ENCODE data around the gene RAD51B.

Gene RAD51B

DNA sequence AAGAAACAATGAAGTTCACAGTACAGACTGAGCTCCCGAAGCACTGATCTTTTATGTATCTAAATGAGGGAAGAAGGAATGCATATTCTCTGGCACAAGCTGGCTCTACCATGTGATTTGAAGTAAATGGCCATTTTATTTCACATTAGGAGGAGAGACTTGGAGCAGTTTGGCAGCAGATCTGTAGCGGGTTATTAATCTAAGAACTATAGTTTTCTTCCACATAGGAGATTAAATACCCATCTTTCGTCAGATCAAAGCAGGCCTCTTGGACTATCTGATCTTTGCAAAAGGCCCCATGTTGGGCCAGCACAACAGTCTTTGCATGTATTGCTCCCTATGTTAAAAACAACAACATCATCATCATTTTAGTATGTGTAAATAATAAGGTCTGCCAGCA is 495.5 kb downstream of the RAD51B start:
- DNase-seq: no peak

DNA sequence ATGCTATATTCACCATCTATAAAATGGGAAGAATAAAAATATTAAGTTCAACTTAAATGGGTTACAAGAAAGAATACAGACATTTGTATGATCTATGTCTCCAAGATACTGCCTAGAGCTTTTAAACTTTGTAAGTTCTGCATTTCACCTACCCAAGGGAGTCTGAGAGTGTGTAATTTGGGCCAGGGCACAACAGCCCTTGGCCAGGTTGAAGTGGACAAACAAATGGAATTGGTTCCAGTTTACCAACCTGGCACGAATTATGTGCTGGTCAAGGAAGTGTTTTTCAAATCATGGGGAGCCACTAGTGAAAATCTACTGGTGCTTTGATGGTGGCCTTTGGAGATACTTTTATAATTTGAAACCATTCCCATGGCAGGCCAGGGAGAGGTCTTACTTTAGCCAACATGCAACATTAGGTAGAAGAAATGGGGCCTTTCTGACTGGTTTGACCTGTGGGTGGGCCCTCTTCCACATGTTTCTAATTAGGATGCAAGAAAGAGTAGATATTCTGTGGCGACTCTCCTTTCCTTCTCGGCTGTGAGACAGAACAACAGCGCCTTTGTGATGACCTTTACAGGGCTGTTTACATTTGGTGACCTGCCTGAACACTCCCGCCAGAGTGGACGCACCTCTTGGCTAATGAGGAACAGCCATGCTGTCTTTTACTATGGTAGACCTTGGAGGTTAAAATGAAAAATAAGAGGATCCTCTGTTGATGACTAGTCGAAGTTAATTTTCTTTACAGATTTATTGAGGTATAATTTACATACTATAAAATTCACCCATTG is 496.7 kb downstream of the RAD51B start:
- no peak for DNase-seq

DNA sequence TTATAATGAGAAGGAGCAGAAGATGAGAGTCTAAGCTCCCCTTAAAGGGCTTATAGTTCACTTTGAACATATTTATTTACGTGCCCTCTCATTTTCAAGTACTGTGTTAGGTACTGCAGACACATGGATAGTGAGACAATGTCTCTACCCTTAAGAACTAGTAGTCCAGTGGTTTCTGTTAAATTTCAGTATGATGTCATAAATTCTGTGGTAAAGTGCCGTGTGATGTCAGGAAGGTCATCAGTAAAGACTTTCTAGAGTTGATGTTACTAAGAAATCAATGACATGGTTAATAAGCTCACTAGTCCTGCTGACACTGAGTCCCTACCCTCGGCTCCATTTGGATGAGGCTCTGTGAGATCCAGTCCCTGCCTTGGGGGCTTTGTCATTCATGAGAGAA is 497.7 kb downstream of the RAD51B start:
- DNase-seq: no peak

DNA sequence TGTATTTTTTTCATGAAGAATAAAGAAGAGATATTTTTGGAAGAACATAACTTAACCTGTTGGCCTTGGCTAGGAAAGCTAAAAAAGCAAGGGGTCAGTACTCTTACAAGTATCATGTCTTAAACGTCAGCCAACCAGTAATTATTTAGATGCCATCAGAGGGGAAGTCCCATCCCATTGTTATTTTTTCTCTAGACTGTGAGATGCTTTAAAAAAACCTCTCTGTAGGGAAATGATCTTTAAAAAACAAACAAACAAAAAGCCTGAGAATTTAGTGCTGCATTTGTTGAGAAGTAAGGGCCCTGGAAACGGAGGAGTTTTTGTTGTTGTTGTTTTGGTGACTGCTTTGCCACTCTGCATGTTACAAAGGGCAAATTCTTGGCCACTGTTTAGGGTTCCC is 499.2 kb downstream of the RAD51B start:
- DNase-seq: no peak

DNA sequence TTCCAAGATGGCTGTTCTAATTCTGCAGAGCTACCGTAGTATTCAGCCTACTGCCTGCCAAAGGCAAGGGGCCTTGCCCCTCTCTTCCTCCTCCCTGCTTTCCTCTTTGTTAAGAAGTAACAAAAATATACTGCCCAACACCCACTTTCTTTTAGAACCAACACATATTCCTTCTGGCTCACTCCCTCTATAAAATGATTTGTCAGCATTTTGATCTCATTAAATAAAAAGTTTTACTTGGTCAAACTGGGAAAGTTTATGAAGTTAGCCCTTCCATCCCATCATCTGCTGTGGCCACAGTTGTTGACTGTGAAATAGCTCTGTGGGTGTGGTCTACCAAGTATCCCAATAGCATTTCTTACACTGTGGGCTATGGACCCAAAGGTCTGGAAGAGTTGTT is 500.9 kb downstream of the RAD51B start:
- no peak for DNase-seq

DNA sequence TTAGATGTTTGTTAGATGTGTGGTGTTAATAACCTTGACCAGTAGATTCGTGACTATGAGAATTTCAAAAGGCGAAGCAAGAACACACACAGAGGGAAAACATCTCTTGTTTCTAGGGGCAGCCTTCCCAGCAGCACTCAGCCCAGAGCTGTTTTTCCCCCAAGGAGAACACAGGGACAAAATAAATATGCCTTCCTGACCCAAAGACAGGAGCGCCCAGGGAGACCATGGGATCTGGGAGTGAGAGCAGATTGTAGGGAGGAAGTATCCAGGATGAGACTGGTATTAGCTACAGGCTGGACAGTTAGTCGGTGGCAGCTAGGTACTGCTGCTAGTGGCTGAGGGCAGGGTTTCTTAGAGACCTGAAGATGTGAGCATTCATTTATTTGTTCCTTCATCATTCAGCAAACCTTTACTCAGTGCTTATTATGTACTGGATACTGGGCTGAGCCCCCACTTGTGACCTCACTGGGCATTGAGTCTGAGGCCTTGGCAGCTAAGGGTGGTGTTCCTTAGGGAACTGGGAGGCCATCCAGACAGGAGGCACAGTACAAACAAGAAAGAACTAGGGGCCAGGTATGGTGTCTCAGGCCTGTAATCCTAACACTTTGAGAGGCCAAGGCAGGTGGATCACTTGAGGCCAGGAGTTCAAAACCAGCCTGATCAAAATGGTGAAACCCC is 503.5 kb downstream of the RAD51B start:
- DNase-seq: no peak

DNA sequence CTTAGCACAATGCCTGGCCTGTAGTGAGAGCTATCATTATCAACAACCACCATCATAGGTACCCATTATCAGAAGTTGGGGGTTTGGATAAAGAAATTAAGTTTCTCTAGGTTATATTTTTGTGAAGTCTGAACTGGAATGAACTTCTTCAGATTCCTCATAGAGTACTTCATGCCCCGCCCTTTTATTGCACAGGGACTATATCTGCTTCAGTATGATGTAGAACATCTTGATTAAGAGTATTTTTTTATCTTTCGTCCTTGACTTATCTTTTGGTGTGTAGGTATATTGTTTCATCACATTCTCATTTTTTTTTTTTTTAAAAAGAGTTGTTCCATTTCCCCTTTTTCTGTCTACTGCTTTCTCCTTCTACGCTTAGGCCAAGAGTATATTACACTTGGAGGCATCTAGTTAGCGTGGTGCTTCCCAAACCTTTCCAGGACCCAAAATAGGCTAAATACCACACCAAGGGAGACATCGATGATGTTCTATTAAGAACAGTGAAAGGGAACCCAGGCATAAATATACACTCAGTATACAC is 505.8 kb downstream of the RAD51B start:
- DNase-seq: no peak

DNA sequence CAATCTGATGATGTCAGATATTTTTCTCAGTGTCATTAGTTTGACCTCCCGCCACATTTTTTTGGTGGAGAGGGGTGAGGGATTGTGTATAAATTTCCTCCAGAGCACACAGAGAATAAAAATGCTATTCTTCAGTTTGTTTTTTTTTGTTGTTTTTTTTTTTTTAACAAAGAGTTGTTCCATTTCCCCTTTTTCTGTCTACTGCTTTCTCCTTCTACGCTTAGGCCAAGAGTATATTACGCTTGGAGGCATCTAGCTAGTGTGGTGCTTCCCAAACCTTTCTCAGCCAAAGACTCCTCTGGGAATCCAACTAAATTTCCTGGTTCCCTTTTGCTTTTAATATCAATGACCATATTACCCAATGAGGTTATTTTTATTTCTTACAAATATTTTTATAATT is 507.7 kb downstream of the RAD51B start:
- no peak for DNase-seq

DNA sequence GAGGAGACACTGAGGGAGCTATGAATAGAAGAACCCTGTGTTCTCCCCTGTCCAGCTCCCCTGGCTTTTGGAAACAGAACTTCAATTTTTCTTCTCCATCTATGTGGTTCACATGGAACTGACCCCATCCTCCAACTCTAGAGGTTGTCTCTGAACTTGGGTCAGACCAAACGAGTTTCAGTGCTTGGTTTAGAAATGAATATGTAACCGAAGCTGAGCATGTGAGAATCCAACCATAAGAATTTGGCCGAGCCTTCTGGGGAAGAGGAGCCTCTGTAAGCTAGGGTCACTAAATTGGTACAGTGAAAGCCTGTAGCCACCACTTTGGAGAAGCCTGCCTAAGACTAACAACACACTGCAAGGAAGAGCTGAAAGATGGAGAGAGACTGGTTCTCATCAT is 508.9 kb downstream of the RAD51B start:
- DNase-seq: no peak

DNA sequence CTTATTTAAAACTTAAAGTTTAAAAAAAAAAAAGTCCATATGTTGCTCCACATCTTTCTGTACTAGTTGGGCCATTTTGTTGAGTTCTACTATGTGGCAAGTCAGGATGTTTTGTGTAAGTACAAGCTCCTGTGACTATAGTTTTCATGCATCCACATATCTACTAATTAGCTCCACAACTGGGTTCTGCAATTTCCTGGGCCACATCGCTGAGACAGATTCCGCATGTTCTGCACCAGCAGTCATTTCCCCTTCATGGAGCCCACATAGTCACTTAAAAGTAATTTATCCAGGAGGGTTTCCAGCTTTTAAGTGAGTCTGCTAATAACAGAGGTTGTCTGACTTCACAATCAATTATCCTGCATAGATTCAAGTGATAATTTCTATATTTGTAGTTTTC is 511.8 kb downstream of the RAD51B start:
- DNase-seq: no peak

DNA sequence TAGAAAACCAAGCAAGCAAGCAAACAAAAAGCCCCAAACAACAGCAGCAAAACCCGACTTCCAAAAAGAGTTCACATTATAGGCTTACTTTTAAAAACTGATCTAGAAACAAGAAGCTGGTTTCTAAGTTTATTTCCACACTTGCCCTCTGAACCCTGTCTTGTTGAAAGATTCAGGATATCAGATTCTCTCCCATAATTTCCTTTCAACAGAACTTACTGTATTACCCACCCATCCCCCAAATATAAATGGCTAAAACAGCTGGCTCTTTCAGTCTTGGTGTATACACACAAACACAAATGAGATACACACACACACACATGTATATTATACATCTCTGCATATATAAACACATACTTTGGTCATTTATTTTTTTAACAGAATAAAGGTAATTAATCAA is 512.4 kb downstream of the RAD51B start:
- no peak for DNase-seq

DNA sequence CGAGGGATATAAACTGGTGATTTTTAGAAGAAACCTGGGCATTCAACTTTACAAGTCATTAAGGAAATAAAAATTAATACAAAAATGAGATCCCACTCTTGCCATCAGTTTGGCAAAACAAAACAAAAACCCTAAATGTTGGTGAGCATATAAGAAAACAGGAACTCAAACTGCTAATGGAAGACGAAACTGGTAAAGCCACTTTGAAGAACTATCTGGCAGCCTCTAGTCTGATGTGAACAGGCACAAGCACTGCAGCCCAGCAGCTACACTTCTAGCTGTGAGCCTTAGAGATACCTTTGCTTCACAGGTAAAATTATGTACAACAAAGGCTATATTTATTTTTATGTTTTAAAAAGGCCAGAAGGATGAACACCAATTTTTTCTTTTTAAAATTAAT is 513.7 kb downstream of the RAD51B start:
- DNase-seq: no peak

DNA sequence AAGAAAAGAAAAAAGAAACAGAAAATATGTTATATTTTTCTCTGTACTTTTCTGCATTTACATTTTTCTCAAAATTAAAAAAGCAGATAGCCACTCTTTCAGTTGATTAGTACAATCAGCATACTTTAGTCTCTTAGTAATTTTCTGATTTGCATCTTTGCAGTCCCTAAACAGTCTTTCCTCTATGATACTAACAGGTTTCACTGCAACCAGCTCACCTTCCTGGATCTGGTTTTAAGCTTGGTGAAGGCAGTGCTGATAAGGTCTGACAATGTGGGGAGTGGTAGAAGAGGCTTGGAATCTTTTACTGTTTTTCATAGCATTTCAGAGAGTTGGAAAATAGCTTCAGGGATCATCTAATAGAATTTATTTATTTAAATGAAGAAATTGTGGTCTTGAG is 515.7 kb downstream of the RAD51B start:
- no peak for DNase-seq

DNA sequence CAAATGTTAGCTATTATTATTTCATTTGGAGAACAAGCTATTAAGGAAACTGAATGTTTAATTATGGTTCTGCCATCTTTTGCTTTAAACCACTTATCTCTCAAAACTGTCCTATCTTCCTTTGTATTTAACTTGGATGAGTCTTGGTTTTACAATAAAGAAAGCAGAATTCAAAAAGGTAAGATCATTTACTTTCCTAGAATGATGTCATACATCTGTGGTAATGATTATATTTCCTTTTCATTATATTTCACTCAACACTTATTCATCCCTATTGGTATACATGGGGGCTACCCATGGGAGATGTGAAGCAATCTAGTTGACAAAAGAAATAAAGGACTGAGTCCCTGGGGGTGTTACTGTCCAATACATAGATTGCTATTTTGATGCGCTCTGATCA is 516.6 kb downstream of the RAD51B start:
- no peak for DNase-seq

DNA sequence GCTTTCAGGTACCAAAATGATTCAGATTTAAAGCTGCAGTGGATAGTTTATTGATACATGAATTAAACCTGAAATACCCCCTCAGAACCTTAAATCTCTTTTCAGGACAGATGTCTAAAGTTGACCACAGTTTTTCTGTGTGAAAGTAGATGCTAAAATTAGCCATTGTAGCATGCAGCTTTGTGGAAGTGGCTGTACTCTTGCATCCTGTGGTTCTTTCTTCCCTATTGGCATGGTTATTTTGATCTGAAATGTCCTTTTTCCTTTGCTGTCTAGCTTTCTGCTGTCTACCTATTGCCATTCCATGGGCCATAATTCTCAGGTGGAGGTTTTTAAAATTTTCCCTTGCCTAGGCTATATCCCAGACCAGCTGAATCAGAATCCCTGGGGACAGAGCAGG is 517.7 kb downstream of the RAD51B start:
- DNase-seq: no peak

DNA sequence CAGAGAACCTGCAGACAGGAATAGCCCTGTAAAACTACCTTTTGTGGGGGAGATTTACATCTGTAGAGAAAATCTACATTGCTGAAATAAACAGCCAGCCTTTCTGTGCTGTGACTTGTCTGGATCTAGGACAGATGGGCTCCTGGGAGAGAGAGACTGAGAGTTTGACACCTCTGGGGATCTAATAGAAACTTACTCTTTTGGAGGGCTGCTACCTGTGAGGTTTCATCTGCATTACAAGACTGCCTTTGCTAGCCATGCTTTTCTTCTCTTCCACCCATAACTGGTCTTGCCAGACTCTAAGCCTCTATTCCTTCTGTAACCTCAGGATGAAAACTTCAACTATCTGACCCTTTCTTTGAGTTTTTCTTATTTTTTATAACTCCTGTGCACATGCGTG is 520.7 kb downstream of the RAD51B start:
- DNase-seq: no peak

DNA sequence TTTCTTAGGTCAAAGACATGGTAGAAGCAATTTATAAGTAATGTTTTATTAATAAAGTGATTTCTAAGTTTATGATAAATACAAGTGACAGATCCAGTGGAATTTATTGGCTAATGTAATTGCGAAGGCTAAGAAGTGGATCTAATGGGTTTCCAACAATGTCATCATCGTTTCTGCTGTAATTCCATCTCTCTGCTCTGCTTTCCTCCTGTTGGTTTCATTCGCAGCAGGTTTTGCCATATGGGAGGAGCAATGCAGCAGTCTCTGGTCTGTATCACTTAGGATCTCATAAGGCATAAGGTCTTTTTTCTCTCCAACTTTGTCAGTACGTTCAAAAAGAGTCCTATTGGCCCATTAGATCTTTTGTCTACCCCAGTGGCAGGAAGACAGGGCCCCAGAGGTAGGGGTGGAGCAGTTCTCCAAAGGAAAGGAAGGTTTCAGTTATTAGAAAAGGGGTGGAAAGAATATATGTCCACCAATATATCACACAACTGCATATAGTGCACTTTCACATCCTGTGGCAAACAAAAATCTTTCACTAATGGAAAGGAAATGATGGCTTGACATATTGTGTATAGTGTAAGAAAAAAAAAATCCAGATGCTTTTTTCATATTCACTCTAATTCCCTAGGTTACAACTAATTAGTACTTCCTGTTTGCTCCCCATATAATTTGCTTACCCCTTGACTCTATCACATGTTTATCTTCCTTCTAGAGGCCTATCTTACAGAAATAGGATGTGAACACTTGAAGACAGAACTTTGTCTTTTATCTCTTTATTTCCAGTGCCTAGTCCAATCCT is 522.0 kb downstream of the RAD51B start:
- no peak for DNase-seq

DNA sequence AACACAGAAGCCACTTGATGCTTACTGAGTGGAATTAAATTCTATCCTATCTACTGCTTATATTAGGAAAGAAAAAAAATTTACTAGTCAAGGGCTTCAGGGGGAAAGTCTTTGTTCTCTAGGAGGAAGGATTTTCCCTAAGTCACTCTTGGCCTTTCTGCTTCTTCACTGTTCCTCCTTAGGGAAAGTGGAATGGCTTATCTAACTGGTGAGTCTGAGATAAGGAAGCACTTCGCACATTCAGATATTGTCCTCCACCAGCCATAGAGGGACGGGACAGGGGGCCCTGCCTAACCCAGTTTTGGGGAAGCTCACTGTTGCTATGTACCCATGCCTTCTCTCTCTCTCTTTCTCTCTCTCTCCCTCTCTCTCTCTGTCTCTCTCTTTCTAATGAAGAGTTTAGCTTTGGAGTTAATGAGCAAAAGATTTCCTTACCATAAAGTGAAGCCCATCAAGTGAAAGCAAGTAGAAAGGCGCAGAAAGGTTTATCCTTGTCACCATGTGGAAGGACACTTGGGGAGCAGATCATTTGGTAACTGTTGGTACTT is 522.7 kb downstream of the RAD51B start:
- DNase-seq: no peak

DNA sequence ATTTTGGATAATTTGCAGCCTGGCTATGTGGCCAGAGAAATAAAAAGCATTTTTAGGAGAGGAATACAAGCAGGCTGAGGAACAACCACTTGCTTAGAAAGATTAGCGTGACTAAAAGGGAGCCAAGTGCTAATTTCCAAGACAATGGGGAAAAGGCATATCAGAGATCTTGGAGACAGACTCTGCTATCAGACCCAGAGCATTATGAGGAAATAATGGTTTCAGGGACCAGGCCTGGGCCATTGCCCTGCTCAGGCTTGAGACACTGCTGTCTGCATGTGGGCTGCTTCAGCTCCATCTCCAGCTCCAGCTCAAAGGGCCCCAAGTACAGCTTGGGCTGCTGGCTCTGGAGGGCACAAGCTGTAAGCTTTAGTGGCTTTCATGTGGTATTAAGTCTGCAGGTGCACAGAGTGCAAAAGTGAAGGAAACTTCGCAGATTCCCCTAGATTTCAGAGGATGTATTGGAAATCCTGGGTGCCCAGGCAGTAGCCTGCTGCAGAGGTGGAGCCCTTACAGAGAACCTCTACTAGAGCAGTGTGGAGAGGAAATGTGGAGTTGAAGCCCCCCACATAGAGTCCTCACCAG is 524.0 kb downstream of the RAD51B start:
- DNase-seq: no peak

DNA sequence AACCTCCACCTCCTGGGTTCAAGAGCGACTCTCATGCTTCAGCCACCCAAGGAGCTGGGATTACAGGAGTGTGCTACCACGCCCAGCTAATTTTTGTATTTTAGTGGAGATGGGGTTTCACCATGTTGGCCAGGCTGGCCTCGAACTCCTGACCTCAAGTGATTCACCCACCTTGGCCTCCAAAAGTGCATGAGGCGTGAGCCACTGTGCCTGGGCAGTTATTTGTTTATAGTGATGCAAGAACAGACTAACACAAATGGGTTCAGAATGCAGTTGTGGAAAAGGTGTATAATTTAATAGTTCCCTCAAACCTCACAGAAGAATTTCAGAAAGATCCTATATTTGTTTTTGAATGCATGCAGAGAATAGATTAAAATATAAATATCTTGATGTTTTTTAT is 526.2 kb downstream of the RAD51B start:
- no peak for DNase-seq

DNA sequence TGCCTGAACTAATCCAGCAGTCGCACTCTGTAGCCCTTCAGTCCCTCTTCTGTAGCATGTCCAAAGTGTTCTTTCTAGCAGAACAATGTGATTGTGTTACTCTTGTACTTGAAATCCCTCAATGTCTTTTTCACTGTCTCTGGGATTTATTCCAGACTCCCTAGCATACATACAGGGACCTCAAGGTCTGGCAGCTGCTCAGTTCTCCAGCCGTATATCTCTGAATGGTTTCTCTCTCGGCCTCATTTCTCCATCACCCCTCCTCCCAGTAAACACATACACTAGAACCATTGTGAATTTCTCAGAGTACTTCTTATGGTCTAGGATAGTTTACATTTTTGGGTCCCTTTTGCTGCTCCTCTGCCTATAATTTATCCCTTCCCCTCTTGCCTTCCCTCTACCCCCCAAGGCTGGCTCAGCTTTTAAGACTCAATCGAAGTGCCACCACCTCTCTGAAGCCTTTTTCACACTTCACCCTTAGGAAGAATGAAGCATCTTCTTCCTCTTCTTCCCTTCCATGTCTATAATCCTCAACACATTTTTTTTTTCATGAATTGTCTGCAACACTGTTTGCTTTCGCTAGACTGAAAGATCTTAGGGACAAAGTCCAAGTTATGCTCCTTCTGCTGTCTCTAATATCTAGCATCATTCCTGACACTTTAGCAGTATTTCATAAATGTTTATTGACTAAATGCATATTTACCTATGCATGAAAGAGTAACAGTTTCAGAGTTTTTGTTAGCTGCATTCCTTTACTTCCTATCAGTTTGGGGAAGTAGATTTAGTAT is 527.2 kb downstream of the RAD51B start:
- no peak for DNase-seq
